Natural killer cell (primary cell): Measurements from ENCODE around the gene MGMT. TPM values are rescaled to one million over a fixed set of nuclear protein-coding genes. Genes with fewer than 3 reads are reported as not detected.

Experiments
- ATAC-seq, 3 donors: fragments of 150-1000 bp in 2 of 3; fragments of 200-7000 bp in 1 of 3; cut with Tn5 transposase; 1 replicate in 1 of 3; 2 replicates in 2 of 3; pipeline ENCODE4 v1.10.0; 2021; ENCODE audit warnings: mild to moderate bottlenecking in 2 of 3, moderate library complexity in 2 of 3
- DNase-seq, 2 donors: peaks; one replicate each; pipeline versions ENCODE4 v3.0.0 to v3.0.0-alpha.2; 2013 to 2021; ENCODE audit warnings: mixed read lengths in 1 of 2
- H3K27ac ChIP-seq: one replicate; pipeline ENCODE4 v1.5.1; 2013; ENCODE audit warnings: mild to moderate bottlenecking, low read length
- H3K27me3 ChIP-seq: one replicate; pipeline ENCODE4 v1.6.1; 2013; ENCODE audit warnings: low read length; ENCODE audit not compliant: control insufficient read depth, insufficient read depth
- H3K36me3 ChIP-seq: one replicate; pipeline ENCODE4 v1.6.1; 2013; ENCODE audit warnings: low read length; ENCODE audit not compliant: control insufficient read depth, insufficient read depth
- H3K4me1 ChIP-seq: one replicate; pipeline ENCODE4 v1.6.1; 2013; ENCODE audit warnings: low read length; ENCODE audit not compliant: control insufficient read depth, insufficient read depth
- H3K4me3 ChIP-seq: one replicate; pipeline ENCODE4 v1.5.1; 2013; ENCODE audit warnings: low read length
- H3K9me3 ChIP-seq: one replicate; pipeline ENCODE4 v1.6.1; 2013; ENCODE audit warnings: low read length; ENCODE audit not compliant: control insufficient read depth, insufficient read depth
- H3K27ac Mint-ChIP-seq, 2 donors: one replicate each; pipeline ENCODE4 v1.8.0; 2022; ENCODE audit warnings: mild to moderate bottlenecking in 2 of 2, mixed read lengths in 2 of 2, moderate library complexity in 1 of 2
- H3K27me3 Mint-ChIP-seq, 2 donors: one replicate each; pipeline ENCODE4 v1.8.0; 2022; ENCODE audit warnings: low read depth in 2 of 2, mixed read lengths in 2 of 2
- H3K36me3 Mint-ChIP-seq: one replicate; pipeline ENCODE4 v1.8.0; 2022; ENCODE audit warnings: mixed read lengths
- H3K4me1 Mint-ChIP-seq, 2 donors: one replicate each; pipeline ENCODE4 v1.8.0; 2022; ENCODE audit warnings: mixed read lengths in 2 of 2
- H3K4me3 Mint-ChIP-seq: one replicate; pipeline ENCODE4 v1.8.0; 2022; ENCODE audit warnings: mild to moderate bottlenecking, moderate library complexity, mixed read lengths
- H3K9me3 Mint-ChIP-seq, 2 donors: one replicate each; pipeline ENCODE4 v1.8.0; 2022; ENCODE audit warnings: mixed read lengths in 2 of 2
- CTCF ChIP-seq: fragments of 200-600 bp; IDR thresholded peaks from one replicate; pipeline ENCODE4 v1.8.0; 2022; ENCODE audit warnings: antibody characterized with exemption
- WGBS: methylation state at CpG from one replicate; pipeline ENCODE4 v1.1.7; 2013; ENCODE audit warnings: missing lambda C conversion rate; ENCODE audit not compliant: insufficient coverage; 5-methylcytosine and 5-hydroxymethylcytosine counted together
- intact Hi-C: fragments of 100-400 bp; cut with micrococcal nuclease; formaldehyde crosslinking; loops from one replicate; pipeline ENCODE4 v1.14.2; 2022
- total RNA-seq, 4 donors: library from RNA; stranded (reverse); fragments of 120-200 nt in 1 of 4; gene quantifications; one replicate each; pipeline versions ENCODE4 v1.2.3 to v1.2.4, GENCODE V29; 2013 to 2022

MGMT gene
- total RNA-seq, 3 donors from 2014 or later (not counting 1 experiment from before 2014, with no cell fraction given): 16.5 to 19.7 (median 18.8) TPM

DNA sequence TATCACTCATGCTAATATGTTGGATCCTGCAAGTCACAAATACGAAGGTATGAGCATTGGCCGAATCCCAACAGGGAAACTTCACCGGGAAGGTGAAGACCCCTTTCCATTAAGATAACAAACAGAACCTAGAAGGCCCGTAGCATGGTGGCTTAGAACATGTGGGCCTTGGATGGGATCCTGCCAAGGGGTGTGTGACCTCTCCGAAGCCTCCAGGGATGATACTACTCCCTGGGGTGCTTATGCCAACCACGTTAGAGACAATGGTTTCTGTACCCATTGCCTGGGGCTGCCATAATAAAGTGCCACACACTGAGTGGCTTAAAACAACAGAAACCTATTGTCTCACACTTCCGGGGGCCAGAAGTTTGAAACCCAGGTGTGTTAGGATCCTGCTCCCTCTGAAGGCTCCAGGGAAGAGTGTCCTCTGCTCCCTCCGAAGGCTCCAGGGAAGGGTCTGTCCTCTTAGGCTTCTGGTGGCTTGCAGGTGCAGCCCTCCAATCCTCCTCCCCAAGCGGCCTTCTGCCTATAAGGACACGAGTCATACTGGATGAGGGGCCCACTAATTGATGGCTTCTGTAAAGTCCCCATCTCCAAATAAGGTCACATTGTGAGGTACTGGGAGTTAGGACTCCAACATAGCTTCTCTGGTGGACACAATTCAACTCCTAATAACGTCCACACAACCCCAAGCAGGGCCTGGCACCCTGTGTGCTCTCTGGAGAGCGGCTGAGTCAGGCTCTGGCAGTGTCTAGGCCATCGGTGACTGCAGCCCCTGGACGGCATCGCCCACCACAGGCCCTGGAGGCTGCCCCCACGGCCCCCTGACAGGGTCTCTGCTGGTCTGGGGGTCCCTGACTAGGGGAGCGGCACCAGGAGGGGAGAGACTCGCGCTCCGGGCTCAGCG lies 992 bp upstream of the MGMT start:
- Mint-ChIP-seq H3K4me3 (peak overlapping the region; percentile 86), H3K9me3 (no peaks in the 10 kb centered on the region), H3K27me3 (no peaks in the 10 kb centered on the region), H3K4me1 (peaks cover 14 to 17% of the 10 kb centered on the region in 2 donors), H3K36me3 (no peaks in the 10 kb centered on the region), H3K27ac (peak overlapping the region in 1 of 2 donors; percentile 81)
- ATAC-seq (no peak), DNase-seq (peak in 1 of 2 donors; percentile 23)
- intact Hi-C loops: loop anchor here (2.0 kb wide), 1 partner anchor 645 kb away; the partner anchor contains the start of gene C10orf143
- no peaks in the 10 kb centered on the region for H3K36me3 ChIP-seq
- WGBS: 88% methylated on average over 21 of the region's 21 CpGs
- H3K9me3 ChIP-seq: no peaks in the 10 kb centered on the region
- TF ChIP-seq CTCF: no peak
- no peaks in the 10 kb centered on the region for H3K27me3 ChIP-seq
- H3K4me3 ChIP-seq: peak overlapping the region; percentile 73
- peaks cover 20% of the 10 kb centered on the region for H3K4me1 ChIP-seq
- H3K27ac ChIP-seq: peak overlapping the region; percentile 55

GRCh38 chr10:129467359-129468064 lies 471 bp downstream of the MGMT start:
- peak overlapping the region; percentile 50 to 81 for H3K27ac Mint-ChIP-seq
- H3K27ac ChIP-seq: peak overlapping the region; percentile 74
- H3K36me3 Mint-ChIP-seq: no peaks in the 10 kb centered on the region
- ATAC-seq (no peak), DNase-seq (peak in 1 of 2 donors; percentile 28)
- no peaks in the 10 kb centered on the region for H3K27me3 ChIP-seq
- 26% methylated on average over 25 of the region's 25 CpGs for WGBS
- H3K36me3 ChIP-seq: no peaks in the 10 kb centered on the region
- H3K4me3 ChIP-seq: peak overlapping the region; percentile 81
- no peaks in the 10 kb centered on the region for H3K9me3 ChIP-seq
- H3K4me1 Mint-ChIP-seq: peaks cover 14 to 17% of the 10 kb centered on the region in 2 donors
- intact Hi-C loops: loop anchor here (2.0 kb wide), 1 partner anchor 643 kb away; the partner anchor contains the start of gene C10orf143
- no peaks in the 10 kb centered on the region for H3K27me3 Mint-ChIP-seq
- H3K4me3 Mint-ChIP-seq: peak overlapping the region; percentile 88
- TF ChIP-seq CTCF: no peak
- peaks cover 20% of the 10 kb centered on the region for H3K4me1 ChIP-seq
- no peaks in the 10 kb centered on the region for H3K9me3 Mint-ChIP-seq

DNA sequence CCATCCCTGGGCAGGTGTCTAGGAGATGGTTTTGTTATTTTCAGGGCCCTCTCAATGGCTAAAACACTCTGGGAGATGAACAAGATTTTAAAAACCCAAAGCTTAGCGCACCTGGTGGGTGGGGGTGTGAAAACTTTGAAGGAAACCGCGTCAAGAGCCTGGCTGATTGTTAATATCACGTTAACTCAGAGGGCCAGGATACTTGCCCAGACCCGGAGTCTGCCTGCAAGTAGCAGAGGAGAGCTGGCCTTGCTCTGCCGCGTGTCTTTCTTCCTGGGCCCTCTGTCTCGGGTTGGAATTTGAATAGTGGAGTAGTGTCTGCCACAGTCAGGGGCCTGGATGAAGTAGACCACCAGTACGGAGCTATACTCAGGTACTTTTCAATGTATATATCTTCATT lies 1.1 kb downstream of the MGMT start:
- peak overlapping the region; percentile 88 for H3K4me3 Mint-ChIP-seq
- TF ChIP-seq CTCF: no peak
- intact Hi-C loops: no loop called here
- H3K9me3 ChIP-seq: no peaks in the 10 kb centered on the region
- H3K36me3 ChIP-seq: no peaks in the 10 kb centered on the region
- no peaks in the 10 kb centered on the region for H3K9me3 Mint-ChIP-seq
- peak overlapping the region; percentile 50 to 81 for H3K27ac Mint-ChIP-seq
- no peaks in the 10 kb centered on the region for H3K36me3 Mint-ChIP-seq
- peaks cover 16 to 18% of the 10 kb centered on the region in 2 donors for H3K4me1 Mint-ChIP-seq
- peaks cover 20% of the 10 kb centered on the region for H3K4me1 ChIP-seq
- ATAC-seq: no peak
- 92% methylated on average over 8 of the region's 9 CpGs for WGBS
- DNase-seq: no peak
- H3K4me3 ChIP-seq: no peak overlapping the region
- no peaks in the 10 kb centered on the region for H3K27me3 Mint-ChIP-seq
- H3K27me3 ChIP-seq: no peaks in the 10 kb centered on the region
- no peak overlapping the region for H3K27ac ChIP-seq
